ENCODE data around the gene HCFC1R1.

HCFC1R1 gene

GRCh38 chr16:3019594-3020246 is 4.0 kb downstream of the HCFC1R1 start (continued):
- TF ChIP-seq ZNF280D (tag by site-specific recombination; IDR thresholded peaks at IDR 0.05) (no peak), ZNF366 (tag by site-specific recombination; conservative IDR thresholded peaks at IDR 0.05) (no peak), ZNF629 (tag by site-specific recombination; IDR thresholded peaks at IDR 0.05) (peak; percentile 38; the same call in 1 of the 2 replicates), ZNF473 (tag by site-specific recombination; IDR thresholded peaks at IDR 0.05) (no peak), ZNF660 (tag by site-specific recombination; IDR thresholded peaks at IDR 0.05) (no peak), KLF8 (tag by site-specific recombination; IDR thresholded peaks at IDR 0.05) (no peak), ZSCAN5A (tag by site-specific recombination; IDR thresholded peaks at IDR 0.05) (no peak), GLIS2 (tag by site-specific recombination; IDR thresholded peaks at IDR 0.05) (no peak), ZNF2 (tag by site-specific recombination; IDR thresholded peaks at IDR 0.05) (peak; percentile 37; the same call in 1 of the 2 replicates), ZNF600 (tag by site-specific recombination; IDR thresholded peaks at IDR 0.05) (no peak), PRDM2 (tag by site-specific recombination; IDR thresholded peaks at IDR 0.05; ENCODE audit: borderline replicate concordance) (no peak), ZNF148 (tag by site-specific recombination; IDR thresholded peaks at IDR 0.05; ENCODE audit: borderline replicate concordance) (no peak), ZIC2 (tag by site-specific recombination; IDR thresholded peaks at IDR 0.05) (peak; percentile 73), BCL11B (tag by site-specific recombination; IDR thresholded peaks at IDR 0.05; ENCODE audit: low read depth) (0 out of 2 replicates have a peak, but pooled peaks have one; percentile 17), ZNF248 (tag by site-specific recombination; IDR thresholded peaks at IDR 0.05) (no peak), ZNF76 (tag by site-specific recombination; IDR thresholded peaks at IDR 0.05; ENCODE audit: borderline replicate concordance, low read depth) (no peak), ZNF426 (tag by site-specific recombination; IDR thresholded peaks at IDR 0.05) (peak; percentile 70), ZNF335 (tag by site-specific recombination; conservative IDR thresholded peaks at IDR 0.05) (peak; percentile 99), ZNF623 (tag by site-specific recombination; IDR thresholded peaks at IDR 0.05) (peak; percentile 78), ZNF768 (tag by site-specific recombination; IDR thresholded peaks at IDR 0.05) (no peak), ZFP69B (tag by site-specific recombination; IDR thresholded peaks at IDR 0.05) (no peak), YY2 (tag by site-specific recombination; IDR thresholded peaks at IDR 0.05) (no peak), ZNF830 (tag by site-specific recombination; IDR thresholded peaks at IDR 0.05; ENCODE audit: low read depth) (no peak), ZBTB21 (tag by site-specific recombination; IDR thresholded peaks at IDR 0.05) (peak; percentile 65; the same call in 1 of the 2 replicates), IKZF3 (tag by site-specific recombination; IDR thresholded peaks at IDR 0.05) (no peak), ZEB2 (tag by site-specific recombination; IDR thresholded peaks at IDR 0.05) (peak; percentile 14), ZNF48 (tag by site-specific recombination; IDR thresholded peaks at IDR 0.05) (no peak), ZNF37A (tag by site-specific recombination; IDR thresholded peaks at IDR 0.05) (no peak)

Data from HEK293 (cell line).